IPS DF 6.9 (cell line): ENCODE results near the gene STARD9.
"Not testable (repeated sequence)": the region's sequence is repeated elsewhere in the genome, so short reads cannot be mapped to it uniquely, and the experiment has no call there.

Source experiments
- DNase-seq: peaks from one replicate; pipeline ENCODE4 v3.0.0-alpha.2; 2013; ENCODE audit warnings: low read depth, low spot score
- H3K27ac ChIP-seq: one replicate; pipeline ENCODE4 v1.5.1; 2013; ENCODE audit warnings: low read length, control low read depth
- H3K27me3 ChIP-seq: 2 replicates; pipeline ENCODE4 v1.6.1; 2013; ENCODE audit warnings: mild to moderate bottlenecking, low read length; ENCODE audit not compliant: control insufficient read depth, insufficient read depth
- H3K36me3 ChIP-seq: 2 replicates; pipeline ENCODE4 v1.6.1; 2013; ENCODE audit warnings: low read length; ENCODE audit not compliant: control insufficient read depth, insufficient read depth
- H3K4me1 ChIP-seq: 2 replicates; pipeline ENCODE4 v1.6.1; 2013; ENCODE audit warnings: low read length; ENCODE audit not compliant: control insufficient read depth, insufficient read depth
- H3K4me3 ChIP-seq: 2 replicates; pipeline ENCODE4 v1.5.1; 2013; ENCODE audit warnings: mild to moderate bottlenecking, low read length
- H3K9me3 ChIP-seq: 2 replicates; pipeline ENCODE4 v1.6.1; 2013; ENCODE audit warnings: low read length, inconsistent platforms; ENCODE audit not compliant: control insufficient read depth, insufficient read depth
- WGBS: extraction: QIAGEN DNeasy Blood & Tissue Kit; methylation state at CpG from one replicate; pipeline ENCODE4 v1.1.7; 2013; ENCODE audit warnings: mixed read lengths, missing lambda C conversion rate; ENCODE audit not compliant: insufficient read length, insufficient coverage; 5-methylcytosine and 5-hydroxymethylcytosine counted together

STARD9 gene

DNA sequence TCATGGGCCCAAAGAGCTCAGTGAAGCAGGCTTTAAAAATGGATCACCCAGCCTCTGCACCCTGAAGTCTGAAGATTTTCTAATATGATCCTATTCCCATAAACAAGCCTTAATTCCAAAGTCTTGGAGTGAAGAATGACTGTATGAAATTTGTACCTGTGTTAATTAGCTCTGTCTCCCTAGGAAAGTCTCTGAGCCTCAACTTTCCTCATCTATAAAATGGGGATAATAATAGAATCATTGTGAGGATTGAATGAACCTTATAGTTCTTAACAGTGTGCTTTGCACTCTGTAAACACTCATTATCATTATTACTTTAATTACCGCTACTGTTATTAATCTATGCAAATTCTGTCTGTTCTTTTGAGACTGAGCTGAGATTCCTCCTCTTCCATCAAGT, 99.6 kb downstream of the STARD9 start:
- H3K9me3 ChIP-seq: no peaks in the 10 kb centered on the region

DNA sequence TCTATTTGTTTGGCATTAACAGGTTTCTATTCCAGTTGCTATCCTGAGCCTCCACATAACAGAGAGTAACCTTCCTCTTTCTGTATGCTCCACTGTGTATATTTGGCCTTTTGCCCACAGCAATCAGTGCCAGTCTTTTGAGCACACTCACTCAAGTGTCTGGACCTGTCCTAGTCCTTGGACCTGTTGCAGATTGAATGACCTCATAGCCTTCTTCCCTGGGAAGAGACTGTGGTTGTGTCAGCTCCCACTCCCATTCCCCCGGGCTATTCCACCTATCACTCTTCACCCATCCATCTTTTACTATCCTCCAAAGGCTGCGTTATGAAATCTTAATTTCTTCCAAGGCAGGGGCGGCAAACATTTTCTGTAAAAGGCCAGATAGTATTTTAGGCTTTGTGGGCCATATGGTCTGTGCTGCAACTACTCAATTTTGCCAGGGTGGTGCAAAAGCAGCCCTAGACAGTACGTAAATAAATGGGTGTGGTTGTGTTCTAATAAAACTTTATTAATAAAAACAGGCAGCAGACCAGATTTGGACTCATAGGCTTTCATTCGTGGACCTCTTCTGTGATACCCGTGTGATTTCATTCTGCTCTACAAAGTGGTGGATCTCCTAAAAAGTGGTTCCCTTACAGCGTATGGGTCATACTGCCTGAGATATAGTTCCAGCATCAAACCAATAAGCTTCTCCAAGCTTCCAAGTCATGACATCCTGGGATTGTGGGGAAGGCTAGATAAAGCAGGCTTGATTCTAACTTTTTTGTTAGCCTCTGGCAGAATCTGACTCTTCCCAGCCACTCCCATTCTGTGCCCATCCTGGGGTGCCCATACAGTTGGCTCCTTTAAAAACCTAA, 104.1 kb downstream of the STARD9 start:
- no CpG with 5 or more reads among the region's 7 CpGs for WGBS
- no peak for DNase-seq
- H3K9me3 ChIP-seq: no peaks in the 10 kb centered on the region
- no peaks in the 10 kb centered on the region for H3K4me1 ChIP-seq
- H3K4me3 ChIP-seq: no peak overlapping the region
- H3K27ac ChIP-seq: no peak overlapping the region
- peaks cover 3% of the 10 kb centered on the region; the same call in 1 of the 2 replicates for H3K36me3 ChIP-seq
- H3K27me3 ChIP-seq: no peaks in the 10 kb centered on the region

More for the DNA sequence above, 99.6 kb downstream of the STARD9 start:
- Histone ChIP-seq H3K4me3 (no peak overlapping the region), H3K4me1 (no peaks in the 10 kb centered on the region), H3K27ac (no peak overlapping the region), H3K36me3 (peaks cover 3% of the 10 kb centered on the region; the same call in 1 of the 2 replicates), H3K27me3 (no peaks in the 10 kb centered on the region)
- no peak for DNase-seq
- WGBS: no CpG with 5 or more reads among the region's 1 CpG

DNA sequence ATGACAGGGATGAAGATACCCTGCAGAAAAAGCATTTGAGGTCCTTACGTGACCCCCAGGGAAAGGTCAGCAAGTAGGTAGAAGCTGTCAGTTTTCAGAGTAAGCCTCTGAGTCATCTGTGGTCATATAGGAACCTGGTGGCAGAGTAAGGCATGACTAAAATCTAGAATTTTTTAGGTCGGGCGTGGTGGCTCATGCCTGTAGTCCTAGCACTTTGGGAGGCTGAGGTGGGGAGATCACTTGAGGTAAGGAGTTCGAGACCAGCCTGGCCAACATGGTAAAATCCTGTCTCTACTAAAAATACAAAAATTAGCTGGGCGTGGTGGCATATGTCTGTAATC, 104.7 kb downstream of the STARD9 start:
- not testable (repeated sequence) for H3K36me3 ChIP-seq, H3K9me3 ChIP-seq, H3K4me3 ChIP-seq, H3K27ac ChIP-seq, H3K27me3 ChIP-seq, DNase-seq, H3K4me1 ChIP-seq
- no CpG with 5 or more reads among the region's 5 CpGs for WGBS

DNA sequence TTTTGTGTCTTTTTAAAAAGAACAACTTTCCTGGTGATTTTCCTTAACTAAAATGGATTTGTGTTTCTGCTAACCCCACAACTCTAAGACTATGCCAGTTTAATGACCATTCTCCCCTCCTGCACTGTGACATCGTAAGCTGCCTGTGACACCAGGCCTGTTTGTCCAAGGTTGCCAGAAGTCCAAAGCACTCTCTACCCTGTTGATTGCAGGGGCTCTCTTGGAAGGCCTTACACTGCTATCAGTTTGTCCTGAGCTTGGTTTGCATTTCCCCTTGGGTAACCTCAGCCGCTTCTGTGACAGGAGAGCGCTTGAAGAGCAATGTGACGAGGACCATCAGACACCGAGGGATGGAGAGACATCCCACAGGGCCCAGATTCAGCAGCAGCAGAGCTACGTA, 105.7 kb downstream of the STARD9 start:
- no CpG with 5 or more reads among the region's 6 CpGs for WGBS
- H3K27ac ChIP-seq: no peak overlapping the region
- no peaks in the 10 kb centered on the region for H3K4me1 ChIP-seq
- no peaks in the 10 kb centered on the region for H3K9me3 ChIP-seq
- DNase-seq: no peak
- H3K27me3 ChIP-seq: no peaks in the 10 kb centered on the region
- H3K36me3 ChIP-seq: no peaks in the 10 kb centered on the region
- H3K4me3 ChIP-seq: no peak overlapping the region

DNA sequence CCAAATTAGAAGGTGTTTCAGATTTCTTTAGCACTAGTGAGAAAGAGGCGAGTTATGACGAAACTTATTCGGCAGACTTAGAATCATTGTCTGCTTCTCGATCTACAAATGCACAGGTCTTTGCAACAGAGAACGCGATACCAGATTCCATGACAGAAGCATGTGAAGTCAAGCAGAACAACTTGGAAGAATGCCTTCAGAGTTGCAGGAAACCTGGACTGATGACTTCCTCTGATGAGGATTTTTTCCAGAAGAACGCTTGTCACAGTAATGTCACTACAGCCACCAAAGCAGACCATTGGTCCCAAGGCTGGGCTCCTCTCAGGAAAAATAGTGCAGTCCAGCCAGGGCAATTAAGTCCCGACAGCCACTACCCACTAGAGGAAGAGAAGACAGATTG, 110.9 kb downstream of the STARD9 start:
- no peak overlapping the region for H3K27ac ChIP-seq
- no peaks in the 10 kb centered on the region for H3K36me3 ChIP-seq
- DNase-seq: no peak
- H3K27me3 ChIP-seq: no peaks in the 10 kb centered on the region
- H3K4me3 ChIP-seq: no peak overlapping the region
- no peaks in the 10 kb centered on the region for H3K4me1 ChIP-seq
- no peaks in the 10 kb centered on the region for H3K9me3 ChIP-seq
- no CpG with 5 or more reads among the region's 8 CpGs for WGBS

DNA sequence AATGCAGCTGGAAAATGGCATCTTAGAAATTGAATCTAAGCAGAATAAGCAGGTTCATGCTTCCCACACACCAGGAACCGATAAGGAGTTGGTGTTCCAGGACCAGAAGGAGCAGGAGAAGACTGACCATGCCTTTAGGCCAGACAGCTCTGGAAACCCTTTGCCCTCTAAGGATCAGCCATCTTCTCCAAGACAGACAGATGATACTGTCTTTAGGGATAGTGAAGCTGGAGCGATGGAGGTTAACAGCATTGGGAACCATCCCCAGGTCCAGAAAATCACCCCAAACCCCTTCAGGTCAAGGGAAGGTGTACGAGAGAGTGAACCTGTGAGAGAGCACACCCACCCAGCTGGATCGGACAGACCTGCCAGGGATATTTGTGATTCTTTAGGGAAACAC, 112.3 kb downstream of the STARD9 start:
- DNase-seq: no peak
- Histone ChIP-seq H3K4me3 (no peak overlapping the region), H3K27ac (no peak overlapping the region), H3K27me3 (no peaks in the 10 kb centered on the region), H3K4me1 (no peaks in the 10 kb centered on the region), H3K36me3 (no peaks in the 10 kb centered on the region), H3K9me3 (no peaks in the 10 kb centered on the region)
- no CpG with 5 or more reads among the region's 4 CpGs for WGBS

DNA sequence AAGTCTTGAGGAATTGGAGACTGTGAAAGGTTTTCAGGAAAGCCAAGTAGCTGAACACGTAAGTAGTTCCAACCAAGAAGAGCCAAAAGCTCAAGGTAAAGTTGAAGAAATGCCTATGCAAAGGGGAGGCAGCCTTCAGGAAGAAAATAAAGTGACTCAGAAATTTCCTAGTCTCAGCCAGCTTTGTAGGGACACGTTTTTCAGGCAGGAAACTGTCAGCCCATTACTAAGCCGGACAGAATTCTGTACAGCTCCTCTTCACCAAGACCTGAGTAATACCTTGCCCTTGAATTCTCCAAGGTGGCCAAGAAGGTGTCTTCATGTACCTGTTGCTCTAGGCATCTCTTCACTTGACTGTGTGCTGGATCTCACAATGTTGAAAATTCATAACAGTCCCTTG, 112.9 kb downstream of the STARD9 start:
- Histone ChIP-seq H3K36me3 (no peaks in the 10 kb centered on the region), H3K4me3 (no peak overlapping the region)

DNA sequence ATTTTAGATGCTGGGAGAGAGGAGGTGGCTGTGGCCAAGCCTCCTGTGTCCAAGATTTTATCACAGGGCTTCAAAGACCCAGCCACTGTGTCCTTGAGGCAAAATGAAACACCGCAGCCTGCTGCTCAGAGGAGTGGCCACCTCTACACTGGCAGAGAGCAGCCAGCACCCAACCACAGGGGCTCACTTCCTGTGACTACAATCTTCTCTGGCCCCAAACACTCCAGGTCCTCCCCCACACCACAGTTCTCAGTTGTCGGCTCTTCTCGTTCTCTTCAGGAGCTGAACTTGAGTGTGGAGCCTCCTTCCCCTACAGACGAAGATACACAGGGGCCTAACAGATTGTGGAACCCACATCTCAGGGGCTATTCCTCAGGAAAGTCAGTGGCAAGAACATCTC, 115.9 kb downstream of the STARD9 start:
- H3K9me3 ChIP-seq: no peaks in the 10 kb centered on the region
- no peaks in the 10 kb centered on the region for H3K27me3 ChIP-seq
- no peaks in the 10 kb centered on the region for H3K36me3 ChIP-seq
- no peak overlapping the region for H3K4me3 ChIP-seq
- no peak for DNase-seq
- no peak overlapping the region for H3K27ac ChIP-seq
- H3K4me1 ChIP-seq: no peaks in the 10 kb centered on the region
- WGBS: no CpG with 5 or more reads among the region's 4 CpGs

More for the DNA sequence above, 112.9 kb downstream of the STARD9 start:
- Histone ChIP-seq H3K27ac (no peak overlapping the region), H3K4me1 (no peaks in the 10 kb centered on the region), H3K9me3 (no peaks in the 10 kb centered on the region), H3K27me3 (no peaks in the 10 kb centered on the region)
- no CpG with 5 or more reads among the region's 3 CpGs for WGBS
- no peak for DNase-seq

DNA sequence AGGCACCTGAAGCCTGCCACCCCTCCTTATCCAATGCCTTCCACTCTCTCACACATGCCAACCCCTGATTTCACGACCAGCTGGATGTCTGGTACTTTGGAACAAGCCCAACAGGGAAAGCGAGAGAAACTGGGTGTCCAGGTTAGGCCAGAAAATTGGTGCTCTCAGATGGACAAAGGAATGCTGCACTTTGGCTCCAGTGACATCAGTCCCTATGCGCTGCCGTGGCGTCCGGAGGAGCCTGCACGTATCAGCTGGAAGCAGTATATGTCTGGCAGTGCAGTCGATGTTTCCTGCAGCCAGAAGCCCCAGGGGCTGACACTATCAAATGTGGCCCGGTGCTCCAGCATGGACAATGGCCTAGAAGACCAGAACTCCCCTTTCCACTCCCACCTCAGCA, 116.4 kb downstream of the STARD9 start:
- Histone ChIP-seq H3K36me3 (no peaks in the 10 kb centered on the region), H3K9me3 (no peaks in the 10 kb centered on the region), H3K27ac (no peak overlapping the region), H3K4me3 (no peak overlapping the region), H3K4me1 (no peaks in the 10 kb centered on the region), H3K27me3 (no peaks in the 10 kb centered on the region)
- WGBS: no CpG with 5 or more reads among the region's 9 CpGs
- no peak for DNase-seq

DNA sequence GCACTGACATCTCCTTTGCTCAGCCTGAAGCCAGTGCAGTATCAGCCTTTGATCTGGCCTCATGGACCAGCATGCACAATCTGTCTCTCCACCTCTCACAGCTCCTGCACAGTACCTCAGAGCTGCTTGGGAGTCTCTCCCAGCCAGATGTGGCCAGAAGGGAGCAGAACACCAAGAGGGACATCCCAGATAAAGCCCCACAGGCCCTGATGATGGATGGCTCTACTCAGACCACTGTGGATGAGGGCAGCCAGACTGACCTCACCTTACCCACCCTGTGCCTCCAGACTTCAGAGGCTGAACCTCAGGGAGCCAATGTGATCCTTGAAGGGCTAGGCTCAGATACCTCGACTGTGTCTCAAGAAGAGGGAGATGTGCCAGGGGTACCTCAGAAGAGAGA, 117.1 kb downstream of the STARD9 start:
- no peak overlapping the region for H3K4me3 ChIP-seq
- H3K9me3 ChIP-seq: no peaks in the 10 kb centered on the region
- H3K4me1 ChIP-seq: no peaks in the 10 kb centered on the region
- no peak overlapping the region for H3K27ac ChIP-seq
- WGBS: no CpG with 5 or more reads among the region's 1 CpG
- no peak for DNase-seq
- H3K27me3 ChIP-seq: no peaks in the 10 kb centered on the region
- no peaks in the 10 kb centered on the region for H3K36me3 ChIP-seq

DNA sequence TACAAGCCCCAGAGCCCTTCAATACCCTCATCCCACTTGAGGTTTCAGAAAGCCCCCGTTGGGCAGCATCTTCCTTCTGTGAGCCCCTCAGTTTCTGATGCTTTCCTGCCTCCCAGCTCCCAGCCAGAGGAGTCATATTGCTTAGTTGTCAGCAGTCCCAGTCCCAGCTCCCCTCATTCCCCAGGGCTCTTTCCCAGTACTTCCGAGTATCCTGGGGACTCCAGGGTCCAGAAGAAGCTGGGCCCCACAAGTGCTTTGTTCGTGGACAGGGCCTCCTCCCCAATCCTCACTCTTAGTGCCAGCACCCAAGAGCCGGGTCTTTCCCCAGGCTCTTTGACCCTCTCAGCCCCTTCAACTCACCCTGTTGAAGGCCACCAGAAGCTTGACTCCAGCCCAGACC, 117.6 kb downstream of the STARD9 start:
- Histone ChIP-seq H3K27ac (no peak overlapping the region), H3K27me3 (no peaks in the 10 kb centered on the region), H3K9me3 (no peaks in the 10 kb centered on the region), H3K4me3 (no peak overlapping the region), H3K36me3 (no peaks in the 10 kb centered on the region), H3K4me1 (no peaks in the 10 kb centered on the region)
- no peak for DNase-seq
- WGBS: no CpG with 5 or more reads among the region's 4 CpGs
